GM23338 (cell line): ENCODE measurements around the gene MEST. TPM values are rescaled to one million over a fixed set of nuclear protein-coding genes. Genes with fewer than 3 reads are reported as not detected.
"Not testable (repeated sequence)": the region's sequence is repeated elsewhere in the genome, so short reads cannot be mapped to it uniquely, and the experiment has no call there.

Source experiments
- ATAC-seq: fragments of 200-7000 bp; cut with Tn5 transposase; 3 replicates; pipeline ENCODE4 v1.9.1; 2020
- DNase-seq: peaks from one replicate; pipeline ENCODE4 v3.0.0-alpha.2; 2015; ENCODE audit warnings: low spot score
- H2AFZ ChIP-seq: fragments of 200-600 bp; sonication (generic); 2 replicates; pipeline ENCODE4 v1.8.0; 2016; ENCODE audit warnings: antibody characterized with exemption, mild to moderate bottlenecking, moderate library complexity
- H3F3A ChIP-seq: fragments of 200-600 bp; sonication (generic); replicated peaks from 2 replicates; pipeline ENCODE4 v1.8.0; 2017; ENCODE audit warnings: antibody characterized with exemption, mixed run types, low read depth
- H3K27ac ChIP-seq: fragments of 200-600 bp; sonication (generic); 2 replicates; pipeline ENCODE4 v1.6.1; 2016; ENCODE audit warnings: low read depth
- H3K27me3 ChIP-seq: fragments of 200-600 bp; sonication (generic); 2 replicates; pipeline ENCODE4 v1.8.0; 2016; ENCODE audit warnings: mild to moderate bottlenecking, mixed run types, moderate library complexity; ENCODE audit not compliant: insufficient read depth
- H3K36me3 ChIP-seq: fragments of 200-600 bp; sonication (generic); 2 replicates; pipeline ENCODE4 v1.8.0; 2016; ENCODE audit warnings: mild to moderate bottlenecking; ENCODE audit not compliant: insufficient read depth
- H3K4me1 ChIP-seq: fragments of 200-600 bp; sonication (generic); 2 replicates; pipeline ENCODE4 v1.8.0; 2016; ENCODE audit warnings: mild to moderate bottlenecking, moderate library complexity; ENCODE audit not compliant: insufficient read depth
- H3K4me2 ChIP-seq: fragments of 200-600 bp; sonication (generic); 2 replicates; pipeline ENCODE4 v1.7.1; 2017; ENCODE audit warnings: mixed run types
- H3K4me3 ChIP-seq: fragments of 200-600 bp; sonication (generic); 2 replicates; pipeline ENCODE4 v1.6.1; 2016; ENCODE audit warnings: mixed run types
- H3K79me2 ChIP-seq: fragments of 200-600 bp; sonication (generic); replicated peaks from 2 replicates; pipeline ENCODE4 v1.8.0; 2017; ENCODE audit warnings: mild to moderate bottlenecking; ENCODE audit not compliant: insufficient read depth
- H3K9me2 ChIP-seq: fragments of 200-600 bp; sonication (generic); 2 replicates; pipeline ENCODE4 v1.8.0; 2017; ENCODE audit not compliant: insufficient read depth
- H4K20me1 ChIP-seq: fragments of 200-600 bp; sonication (generic); replicated peaks from 2 replicates; pipeline ENCODE4 v1.8.0; 2017; ENCODE audit warnings: mild to moderate bottlenecking; ENCODE audit not compliant: insufficient read depth
- H3K27ac Mint-ChIP-seq: 2 replicates; pipeline ENCODE4 v1.8.0; 2020; ENCODE audit warnings: inconsistent platforms, mild to moderate bottlenecking, moderate library complexity, mixed read lengths
- H3K27me3 Mint-ChIP-seq: 3 replicates; pipeline ENCODE4 v1.8.0; 2022; ENCODE audit warnings: low read depth, mild to moderate bottlenecking, moderate library complexity, mixed read lengths, inconsistent platforms; ENCODE audit not compliant: insufficient read depth, poor library complexity
- H3K36me3 Mint-ChIP-seq: 3 replicates; pipeline ENCODE4 v1.8.0; 2021; ENCODE audit warnings: low read depth, mild to moderate bottlenecking, inconsistent platforms, moderate library complexity, mixed read lengths
- H3K4me1 Mint-ChIP-seq: 3 replicates; pipeline ENCODE4 v1.8.0; 2020; ENCODE audit warnings: mild to moderate bottlenecking, inconsistent platforms, mixed read lengths
- H3K4me3 Mint-ChIP-seq: 3 replicates; pipeline ENCODE4 v1.8.0; 2021; ENCODE audit warnings: moderate library complexity, mild to moderate bottlenecking, inconsistent platforms, mixed read lengths
- H3K9me3 Mint-ChIP-seq: 3 replicates; pipeline ENCODE4 v1.8.0; 2020; ENCODE audit warnings: moderate library complexity, mild to moderate bottlenecking, inconsistent platforms, mixed read lengths
- ZNF331 ChIP-seq: fragments of 250-450 bp; sonication (Bioruptor Pico); IDR thresholded peaks from 2 replicates; pipeline ENCODE4 v1.5.0; 2020; ENCODE audit warnings: low read depth, mild to moderate bottlenecking, moderate library complexity
- polyA plus RNA-seq: library from polyadenylated mRNA; unstranded; fragments of >200 nt; fragmentation: Nextera tagmentation; extraction: Ambion mirVana; gene quantifications from 2 replicates; pipeline ENCODE4 v1.2.1, GENCODE V29; 2016
- total RNA-seq: library from RNA; depleted of rRNA; stranded (reverse); fragments of >200 nt; shearing (Covaris generic); gene quantifications from 2 replicates; pipeline ENCODE4 v1.2.3, GENCODE V29; 2014
- TF ChIP-seq, protein P1 (sequence below): IDR thresholded peaks from one replicate; pipeline ENCODE4 v1.6.1; 2018; ENCODE audit warnings: antibody characterized with exemption; ENCODE audit not compliant: unreplicated experiment

The MEST gene
- total and polyA plus RNA-seq, 2 experiments from 2014 or later: 167 to 229 TPM

- TF ChIP-seq, protein P1, sequence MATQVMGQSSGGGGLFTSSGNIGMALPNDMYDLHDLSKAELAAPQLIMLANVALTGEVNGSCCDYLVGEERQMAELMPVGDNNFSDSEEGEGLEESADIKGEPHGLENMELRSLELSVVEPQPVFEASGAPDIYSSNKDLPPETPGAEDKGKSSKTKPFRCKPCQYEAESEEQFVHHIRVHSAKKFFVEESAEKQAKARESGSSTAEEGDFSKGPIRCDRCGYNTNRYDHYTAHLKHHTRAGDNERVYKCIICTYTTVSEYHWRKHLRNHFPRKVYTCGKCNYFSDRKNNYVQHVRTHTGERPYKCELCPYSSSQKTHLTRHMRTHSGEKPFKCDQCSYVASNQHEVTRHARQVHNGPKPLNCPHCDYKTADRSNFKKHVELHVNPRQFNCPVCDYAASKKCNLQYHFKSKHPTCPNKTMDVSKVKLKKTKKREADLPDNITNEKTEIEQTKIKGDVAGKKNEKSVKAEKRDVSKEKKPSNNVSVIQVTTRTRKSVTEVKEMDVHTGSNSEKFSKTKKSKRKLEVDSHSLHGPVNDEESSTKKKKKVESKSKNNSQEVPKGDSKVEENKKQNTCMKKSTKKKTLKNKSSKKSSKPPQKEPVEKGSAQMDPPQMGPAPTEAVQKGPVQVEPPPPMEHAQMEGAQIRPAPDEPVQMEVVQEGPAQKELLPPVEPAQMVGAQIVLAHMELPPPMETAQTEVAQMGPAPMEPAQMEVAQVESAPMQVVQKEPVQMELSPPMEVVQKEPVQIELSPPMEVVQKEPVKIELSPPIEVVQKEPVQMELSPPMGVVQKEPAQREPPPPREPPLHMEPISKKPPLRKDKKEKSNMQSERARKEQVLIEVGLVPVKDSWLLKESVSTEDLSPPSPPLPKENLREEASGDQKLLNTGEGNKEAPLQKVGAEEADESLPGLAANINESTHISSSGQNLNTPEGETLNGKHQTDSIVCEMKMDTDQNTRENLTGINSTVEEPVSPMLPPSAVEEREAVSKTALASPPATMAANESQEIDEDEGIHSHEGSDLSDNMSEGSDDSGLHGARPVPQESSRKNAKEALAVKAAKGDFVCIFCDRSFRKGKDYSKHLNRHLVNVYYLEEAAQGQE: no peak
- TF ChIP-seq ZNF331 (CRISPR knock-in tag): no peak
Measured at GRCh38 chr7:130529417-130529816, 37.5 kb downstream of the MEST start (continued).

DNA sequence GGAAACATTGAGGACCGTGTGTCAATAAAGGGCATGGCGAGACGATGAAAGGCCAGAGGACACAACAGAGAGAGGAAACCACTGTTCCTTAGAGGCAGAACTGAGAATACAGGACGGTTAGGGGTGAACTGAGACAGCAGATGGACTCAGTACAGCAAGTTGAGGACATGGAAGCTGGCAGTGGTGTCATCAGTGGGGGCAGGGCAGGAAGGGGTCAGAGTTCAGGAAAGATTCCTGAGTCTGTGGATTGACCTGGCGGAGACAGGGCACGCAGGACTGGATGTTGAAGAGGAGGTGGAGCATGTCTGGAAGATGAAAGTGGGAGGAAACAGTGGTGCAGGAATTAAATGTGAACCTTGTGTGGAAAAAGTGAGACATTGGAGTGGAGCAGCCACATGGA is 46.0 kb downstream of the MEST start:
- H3K27ac ChIP-seq, H3K9me3 Mint-ChIP-seq: not testable (repeated sequence)

GRCh38 chr7:130541287-130541686 is 49.4 kb downstream of the MEST start:
- not testable (repeated sequence) for H3K27ac ChIP-seq, H3K36me3 ChIP-seq, H3K27ac Mint-ChIP-seq, H3K4me2 ChIP-seq, H3K27me3 Mint-ChIP-seq, H3F3A ChIP-seq, H3K9me3 Mint-ChIP-seq, H3K4me3 Mint-ChIP-seq, H3K4me3 ChIP-seq, H4K20me1 ChIP-seq, H3K9me2 ChIP-seq, ATAC-seq, H3K4me1 Mint-ChIP-seq, H3K27me3 ChIP-seq, H3K4me1 ChIP-seq, DNase-seq, H3K79me2 ChIP-seq, H2AFZ ChIP-seq, H3K36me3 Mint-ChIP-seq

More for the DNA sequence above, 46.0 kb downstream of the MEST start:
- H3K4me2 ChIP-seq, H2AFZ ChIP-seq, H3K4me3 Mint-ChIP-seq, ATAC-seq, H3K36me3 Mint-ChIP-seq, H4K20me1 ChIP-seq, H3K27ac Mint-ChIP-seq, H3K27me3 Mint-ChIP-seq, H3K9me2 ChIP-seq, H3K36me3 ChIP-seq, H3K4me3 ChIP-seq, H3F3A ChIP-seq, H3K27me3 ChIP-seq, H3K4me1 Mint-ChIP-seq, DNase-seq, H3K79me2 ChIP-seq, H3K4me1 ChIP-seq: not testable (repeated sequence)

DNA sequence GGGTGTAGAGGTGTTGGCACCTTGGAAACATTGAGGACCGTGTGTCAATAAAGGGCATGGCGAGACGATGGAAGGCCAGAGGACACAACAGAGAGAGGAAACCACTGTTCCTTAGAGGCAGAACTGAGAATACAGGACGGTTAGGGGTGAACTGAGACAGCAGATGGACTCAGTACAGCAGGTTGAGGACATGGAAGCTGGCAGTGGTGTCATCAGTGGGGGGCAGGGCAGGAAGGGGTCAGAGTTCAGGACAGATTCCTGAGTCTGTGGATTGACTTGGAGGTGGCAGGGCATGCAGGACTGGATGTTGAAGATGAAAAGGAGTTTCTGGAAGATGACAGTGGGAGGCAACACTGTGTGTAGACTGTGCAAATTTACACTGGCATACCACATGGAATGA is 50.4 kb downstream of the MEST start:
- H3K27ac Mint-ChIP-seq, H3K4me3 ChIP-seq, H3K27me3 ChIP-seq, ATAC-seq, H3K79me2 ChIP-seq, H3K4me2 ChIP-seq, H2AFZ ChIP-seq, H3K9me3 Mint-ChIP-seq, H3K36me3 Mint-ChIP-seq, H3K4me1 ChIP-seq, H3K4me1 Mint-ChIP-seq, H3K9me2 ChIP-seq, H3K4me3 Mint-ChIP-seq, DNase-seq, H3F3A ChIP-seq, H3K27ac ChIP-seq, H3K36me3 ChIP-seq, H4K20me1 ChIP-seq, H3K27me3 Mint-ChIP-seq: not testable (repeated sequence)
